ENCODE data around the gene NAALADL2.
"Not testable (repeated sequence)": the region's sequence is repeated elsewhere in the genome, so short reads cannot be mapped to it uniquely, and the experiment has no call there.

Gene NAALADL2

GRCh38 chr3:175129571-175129970 is 270.4 kb downstream of the NAALADL2 start:
- no peak for DNase-seq (ENCODE audit: low read depth in 3 of 3)

- DNase-seq (ENCODE audit: low read depth in 3 of 3), result not testable (repeated sequence)
Observed at GRCh38 chr3:175131866-175132265, 272.7 kb downstream of the NAALADL2 start.

GRCh38 chr3:175132706-175133105 is 273.6 kb downstream of the NAALADL2 start:
- not testable (repeated sequence) for DNase-seq (ENCODE audit: low read depth in 3 of 3)

- no peak for DNase-seq (ENCODE audit: low read depth in 3 of 3)
Observed at GRCh38 chr3:175144368-175144767, 285.2 kb downstream of the NAALADL2 start.

- no peak for DNase-seq (ENCODE audit: low read depth in 3 of 3)
Observed at GRCh38 chr3:175146258-175146657, 287.1 kb downstream of the NAALADL2 start.

GRCh38 chr3:175149675-175150074 is 290.5 kb downstream of the NAALADL2 start:
- no peak for DNase-seq (ENCODE audit: low read depth in 3 of 3)

GRCh38 chr3:175150812-175151401 is 291.8 kb downstream of the NAALADL2 start:
- DNase-seq (ENCODE audit: low read depth in 3 of 3), result no peak

- no peak for DNase-seq (ENCODE audit: low read depth in 3 of 3)
Observed at GRCh38 chr3:175153595-175153994, 294.5 kb downstream of the NAALADL2 start.

GRCh38 chr3:175155172-175155571 is 296.0 kb downstream of the NAALADL2 start:
- DNase-seq (ENCODE audit: low read depth in 3 of 3), result no peak

GRCh38 chr3:175159202-175159601 is 300.1 kb downstream of the NAALADL2 start:
- DNase-seq (ENCODE audit: low read depth in 3 of 3), result no peak

- no peak for DNase-seq (ENCODE audit: low read depth in 3 of 3)
Observed at GRCh38 chr3:175161291-175161690, 302.2 kb downstream of the NAALADL2 start.

- DNase-seq (ENCODE audit: low read depth in 3 of 3), result no peak
Observed at GRCh38 chr3:175163686-175164085, 304.6 kb downstream of the NAALADL2 start.

- not testable (repeated sequence) for DNase-seq (ENCODE audit: low read depth in 3 of 3)
Observed at GRCh38 chr3:175173117-175173516, 314.0 kb downstream of the NAALADL2 start.

- no peak for DNase-seq (ENCODE audit: low read depth in 3 of 3)
Observed at GRCh38 chr3:175176556-175176955, 317.4 kb downstream of the NAALADL2 start.

- no peak for DNase-seq (ENCODE audit: low read depth in 3 of 3)
Observed at GRCh38 chr3:175179055-175179454, 319.9 kb downstream of the NAALADL2 start.

- DNase-seq (ENCODE audit: low read depth in 3 of 3), result no peak
Observed at GRCh38 chr3:175184392-175184791, 325.3 kb downstream of the NAALADL2 start.

- no peak for DNase-seq (ENCODE audit: low read depth in 3 of 3)
Observed at GRCh38 chr3:175185903-175186302, 326.8 kb downstream of the NAALADL2 start.

- no peak for DNase-seq (ENCODE audit: low read depth in 3 of 3)
Observed at GRCh38 chr3:175186511-175186910, 327.4 kb downstream of the NAALADL2 start.

GRCh38 chr3:175187586-175187985 is 328.5 kb downstream of the NAALADL2 start:
- DNase-seq (ENCODE audit: low read depth in 3 of 3), result no peak

- DNase-seq (ENCODE audit: low read depth in 3 of 3), result no peak
Observed at GRCh38 chr3:175192536-175192935, 333.4 kb downstream of the NAALADL2 start.

- no peak for DNase-seq (ENCODE audit: low read depth in 3 of 3)
Observed at GRCh38 chr3:175193815-175194518, 334.8 kb downstream of the NAALADL2 start.

GRCh38 chr3:175198991-175199783 is 340.1 kb downstream of the NAALADL2 start:
- no peak for DNase-seq (ENCODE audit: low read depth in 3 of 3)

- no peak for DNase-seq (ENCODE audit: low read depth in 3 of 3)
Observed at GRCh38 chr3:175199961-175200360, 340.8 kb downstream of the NAALADL2 start.

Data from stimulated activated CD4-positive, alpha-beta T cell treated with anti-CD3 and anti-CD28 coated beads, TNF-alpha, amount 100 ng/mL, for 4 hours (primary cell).